OCI-LY1 (cell line): Measurements from ENCODE around the gene FHIT.

Source experiments
- CTCF ChIP-seq: fragments of 200-600 bp; sonication (generic), shearing (Covaris generic); IDR thresholded peaks from 2 replicates; pipeline ENCODE4 v1.5.1; 2017; ENCODE audit warnings: mild to moderate bottlenecking, antibody characterized with exemption, low read length, moderate library complexity, mixed read lengths
- EZH2 ChIP-seq: fragments of 200-600 bp; sonication (generic), shearing (Covaris generic); IDR thresholded peaks from 2 replicates; pipeline ENCODE4 v1.8.0; 2017; ENCODE audit warnings: borderline replicate concordance, mixed run types, mild to moderate bottlenecking, antibody characterized with exemption, low read length, moderate library complexity, mixed read lengths

GRCh38 chr3:60652829-60653228 lies 598.4 kb downstream of the FHIT start:
- TF ChIP-seq CTCF (no peak), EZH2 (no peak)
